HG02642 (cell line): ENCODE measurements around the gene BFSP1.

Experiments
- ATAC-seq: cut with Tn5 transposase; IDR thresholded peaks from one replicate; pipeline ENCODE4 v1.9.1; 2021; ENCODE audit warnings: mild to moderate bottlenecking; ENCODE audit not compliant: unreplicated experiment, poor library complexity

The BFSP1 gene

DNA sequence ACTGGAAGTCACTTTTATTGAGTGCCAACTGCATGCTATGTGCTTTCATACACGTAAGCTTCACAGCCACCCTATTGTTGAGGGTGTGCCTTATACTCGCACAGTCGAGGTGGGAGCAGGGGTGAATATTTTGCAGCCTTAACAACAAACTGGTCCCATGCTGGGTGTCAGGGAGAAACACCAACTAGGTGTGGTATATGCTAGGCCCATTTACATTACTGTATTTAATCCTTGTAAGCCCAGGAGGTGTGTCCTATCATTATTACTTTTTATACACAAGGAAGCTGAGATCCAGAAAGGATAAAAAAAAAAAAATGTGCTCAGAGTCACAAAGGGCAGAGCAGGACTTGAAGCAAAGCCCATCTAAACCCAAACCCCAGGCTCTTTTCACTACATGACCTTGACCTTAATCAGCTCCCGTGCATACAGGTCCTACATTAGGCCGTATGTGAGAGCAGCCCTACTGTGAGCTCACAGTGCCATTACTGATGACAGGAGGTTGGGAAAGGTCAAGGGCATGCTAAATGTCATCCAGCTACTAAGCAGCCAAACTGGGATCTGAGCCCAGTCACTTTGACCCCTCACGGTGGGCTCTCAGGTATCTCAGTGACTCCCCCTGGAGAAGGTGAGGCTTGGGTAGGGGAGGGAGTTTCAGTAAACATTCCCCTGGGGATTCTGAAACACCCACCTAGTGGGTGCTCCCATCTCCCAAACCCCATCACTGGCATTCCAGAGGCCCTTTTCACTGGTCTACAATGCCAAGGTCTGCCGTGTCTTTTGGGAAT, 61.7 kb downstream of the BFSP1 start:
- ATAC-seq = no peak

DNA sequence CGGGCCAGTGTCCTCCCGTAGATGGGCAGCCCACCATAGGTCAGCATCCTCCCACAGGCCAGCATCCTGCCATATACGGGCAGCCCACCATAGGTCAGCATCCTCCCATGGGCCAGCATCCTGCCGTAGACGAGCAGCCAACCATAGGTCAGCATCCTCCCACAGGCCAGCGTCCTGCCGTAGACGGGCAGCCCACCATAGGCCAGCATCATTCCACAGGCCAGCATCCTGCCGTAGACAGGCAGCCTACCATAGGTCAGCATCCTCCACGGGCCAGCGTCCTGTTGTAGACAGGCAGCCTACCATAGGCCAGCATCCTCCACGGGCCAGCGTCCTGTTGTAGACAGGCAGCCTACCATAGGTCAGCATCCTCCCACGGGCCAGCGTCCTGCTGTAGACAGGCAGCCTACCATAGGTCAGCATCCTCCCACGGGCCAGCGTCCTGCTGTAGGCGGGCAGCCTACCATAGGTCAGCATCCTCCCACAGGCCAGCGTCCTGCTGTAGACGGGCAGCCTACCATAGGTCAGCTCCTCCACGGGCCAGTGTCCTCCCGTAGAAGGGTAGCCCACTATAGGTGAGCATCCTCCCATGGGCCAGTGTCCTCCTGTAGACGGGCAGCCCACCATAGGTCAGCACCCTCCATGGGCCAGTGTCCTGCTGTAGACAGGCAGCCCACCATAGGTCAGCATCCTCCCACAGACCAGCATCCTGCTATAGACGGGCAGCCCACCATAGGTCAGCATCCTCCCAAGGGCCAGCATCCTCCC, 62.9 kb downstream of the BFSP1 start:
- no peak for ATAC-seq

DNA sequence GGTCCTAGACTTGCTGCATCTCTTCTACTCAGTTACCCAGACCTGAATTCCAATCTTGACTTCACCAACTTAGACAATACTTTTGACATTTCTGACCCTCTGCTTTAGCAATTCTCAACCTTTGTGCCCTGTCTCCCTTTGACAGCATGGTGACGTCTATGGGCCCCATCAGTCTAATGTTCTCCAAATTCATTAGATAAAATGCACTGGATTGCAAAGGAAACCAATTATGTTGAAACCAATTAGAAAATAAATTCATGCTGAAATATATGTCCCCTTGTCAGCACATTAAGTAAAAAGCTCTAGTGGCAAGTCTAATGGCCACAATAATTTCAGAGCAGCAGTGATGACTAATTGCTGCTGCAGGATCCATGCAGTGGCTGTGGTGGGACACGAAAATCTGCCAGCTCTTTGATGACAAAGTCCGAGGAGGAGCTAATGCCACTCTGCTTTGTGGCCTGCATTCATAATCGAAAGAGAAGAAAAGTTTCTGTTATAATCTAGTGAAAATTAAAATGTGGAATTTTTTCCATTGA, 64.0 kb downstream of the BFSP1 start:
- no peak for ATAC-seq

DNA sequence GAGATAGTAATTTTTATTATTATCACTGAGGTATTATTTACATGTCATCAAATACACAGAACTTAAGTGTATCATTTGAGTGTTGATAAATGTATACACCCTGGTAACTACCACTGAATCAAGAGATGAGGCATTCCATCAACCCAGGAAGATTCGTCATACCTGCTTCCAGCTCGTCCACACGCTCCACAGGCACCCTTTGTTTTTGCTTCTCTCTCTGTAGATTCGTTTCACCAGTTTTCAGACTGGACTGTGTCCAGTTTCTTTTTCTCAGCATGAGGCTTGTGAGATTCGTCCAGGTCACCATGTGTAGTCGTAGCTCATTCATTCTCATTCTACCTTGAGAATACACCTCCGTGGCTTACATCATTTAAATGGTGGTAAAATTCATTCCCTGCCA, 64.5 kb downstream of the BFSP1 start:
- ATAC-seq = no peak

DNA sequence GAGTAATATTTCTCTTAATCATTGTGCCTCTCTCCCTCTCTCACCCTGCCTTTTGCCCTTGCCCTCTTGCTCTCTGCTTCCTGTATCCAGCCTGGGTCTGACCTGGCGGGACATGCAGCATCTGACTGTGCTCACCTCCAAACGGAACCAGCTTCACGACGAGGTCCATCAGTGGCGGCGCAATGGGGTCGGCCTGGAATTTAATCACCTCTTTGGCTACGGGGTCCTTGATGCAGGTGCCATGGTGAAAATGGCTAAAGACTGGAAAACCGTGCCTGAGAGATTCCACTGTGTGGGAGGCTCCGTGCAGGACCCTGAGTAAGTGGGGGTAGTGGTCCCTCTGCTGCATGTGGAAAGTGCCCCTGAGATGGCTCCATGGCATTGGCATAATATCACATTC, 65.9 kb downstream of the BFSP1 start:
- ATAC-seq = no peak

DNA sequence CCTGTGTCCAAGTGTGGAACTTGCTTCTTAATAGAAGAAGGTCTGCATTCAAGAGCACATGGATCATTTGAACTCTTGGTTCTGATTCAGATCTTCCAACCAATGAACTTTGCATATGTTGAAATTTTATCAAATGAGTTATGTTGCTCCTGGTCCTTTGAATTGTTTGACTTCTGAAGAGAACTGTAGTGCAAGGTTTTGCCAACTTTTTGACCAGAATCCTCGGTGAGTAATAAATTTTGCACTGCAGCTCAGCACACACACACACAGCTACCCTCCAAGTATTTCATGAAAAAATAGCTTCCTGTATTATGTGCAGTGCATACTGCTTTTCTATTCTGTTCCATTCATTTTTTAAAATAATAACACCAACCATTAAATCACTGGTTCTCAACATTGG, 67.5 kb downstream of the BFSP1 start:
- no peak for ATAC-seq

DNA sequence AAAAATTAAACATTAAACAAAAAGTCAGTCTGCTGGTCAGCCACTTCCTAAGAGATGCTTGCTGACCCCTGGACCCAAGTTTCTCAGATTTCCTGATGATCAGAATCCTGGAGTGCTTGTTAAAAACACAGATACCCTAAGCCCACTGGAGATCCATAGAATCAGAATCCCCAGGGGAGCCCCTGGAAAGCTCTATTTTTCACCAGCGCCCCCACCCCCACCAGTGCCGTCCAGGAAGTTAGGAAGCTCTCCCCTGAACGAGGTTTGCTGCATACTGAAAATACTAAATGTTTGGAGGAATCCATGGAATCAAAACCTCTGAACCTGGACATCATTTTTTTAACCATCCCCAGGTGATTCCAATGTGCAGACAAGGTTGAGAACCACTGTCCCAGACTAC, 69.2 kb downstream of the BFSP1 start:
- ATAC-seq = no peak

DNA sequence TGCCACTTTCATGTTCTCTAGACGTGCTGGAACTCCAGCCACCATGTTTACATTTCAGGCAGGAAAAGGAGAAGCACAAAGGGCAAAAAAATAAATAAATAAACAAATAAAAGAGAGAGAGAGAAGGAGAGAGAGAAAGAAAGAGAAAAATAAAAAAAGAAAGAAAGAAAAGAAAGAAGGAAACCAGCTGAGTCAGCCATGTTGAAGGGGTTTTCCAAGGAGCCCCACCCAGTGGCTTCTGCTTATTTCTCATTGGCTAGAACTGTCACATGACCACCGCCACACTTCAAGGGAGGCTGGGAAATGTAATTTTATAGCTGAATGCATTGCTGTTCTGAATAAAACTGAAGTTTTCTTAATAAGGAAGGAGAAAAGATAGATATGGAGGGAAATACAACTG, 71.1 kb downstream of the BFSP1 start:
- no peak for ATAC-seq

DNA sequence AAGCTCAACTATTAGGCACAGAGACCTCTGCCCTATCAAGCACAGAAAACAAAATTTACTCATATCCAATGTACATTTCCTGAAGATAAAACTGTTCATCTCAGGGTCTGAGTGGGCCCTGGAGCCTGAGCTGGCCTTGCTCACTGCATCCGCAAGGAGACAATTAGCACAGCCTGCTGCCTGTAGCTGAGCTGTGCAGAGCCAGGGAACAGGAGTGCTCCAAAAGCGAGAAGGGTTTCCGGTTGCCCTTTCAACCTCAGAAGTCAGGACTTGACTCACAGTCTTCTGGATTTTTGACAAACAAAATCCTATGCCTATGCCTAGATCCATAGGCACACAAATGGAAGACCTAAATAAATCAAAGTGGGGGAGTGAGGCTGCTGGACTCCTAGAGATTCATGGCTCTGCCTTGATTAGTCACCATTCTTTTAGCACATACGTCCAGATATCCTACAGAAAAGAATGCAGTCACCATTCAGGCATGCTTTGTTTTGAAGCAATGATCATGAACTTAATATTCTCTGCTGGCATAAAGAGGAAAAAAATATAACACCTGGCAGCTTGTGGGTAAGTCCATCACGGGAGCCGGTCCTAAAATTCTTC, 73.5 kb downstream of the BFSP1 start:
- no peak for ATAC-seq

DNA sequence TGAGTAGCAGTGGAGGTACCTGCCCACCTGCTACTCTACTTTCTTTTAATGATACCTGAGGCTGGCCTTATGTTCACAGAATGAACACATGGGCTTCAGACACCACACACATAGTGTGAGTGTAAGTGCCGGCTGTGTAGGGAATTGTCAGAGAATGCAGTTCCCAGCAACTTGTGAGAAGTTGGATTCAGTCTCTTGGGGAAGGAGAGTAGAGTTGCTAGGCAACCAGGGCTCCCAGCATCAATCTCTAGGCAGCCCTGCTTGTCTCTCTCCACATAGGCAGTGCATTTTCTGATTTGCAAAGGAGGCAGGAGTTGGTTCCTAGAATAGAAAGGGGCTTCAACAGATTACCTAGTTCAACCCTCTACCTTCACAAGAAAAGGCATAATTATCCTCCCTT, 74.1 kb downstream of the BFSP1 start:
- no peak for ATAC-seq

DNA sequence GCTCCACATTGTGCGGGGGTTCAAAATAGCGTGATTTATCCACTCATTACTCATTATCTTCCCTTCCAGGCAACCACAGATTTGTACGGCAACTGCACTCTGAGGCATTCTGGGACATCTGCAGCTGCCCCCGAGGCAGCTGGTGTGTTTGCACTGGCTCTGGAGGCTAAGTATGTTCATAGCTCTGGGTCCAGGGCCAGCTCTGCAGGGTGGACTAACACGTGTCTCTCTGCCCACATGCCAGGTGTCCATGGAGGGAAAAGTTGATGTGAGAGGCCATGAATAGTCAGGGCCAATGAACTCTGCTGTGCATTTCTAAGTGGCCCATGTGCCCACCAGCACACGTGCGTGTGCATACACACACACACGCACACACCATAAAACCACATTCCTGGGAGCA, 74.9 kb downstream of the BFSP1 start:
- ATAC-seq = no peak

DNA sequence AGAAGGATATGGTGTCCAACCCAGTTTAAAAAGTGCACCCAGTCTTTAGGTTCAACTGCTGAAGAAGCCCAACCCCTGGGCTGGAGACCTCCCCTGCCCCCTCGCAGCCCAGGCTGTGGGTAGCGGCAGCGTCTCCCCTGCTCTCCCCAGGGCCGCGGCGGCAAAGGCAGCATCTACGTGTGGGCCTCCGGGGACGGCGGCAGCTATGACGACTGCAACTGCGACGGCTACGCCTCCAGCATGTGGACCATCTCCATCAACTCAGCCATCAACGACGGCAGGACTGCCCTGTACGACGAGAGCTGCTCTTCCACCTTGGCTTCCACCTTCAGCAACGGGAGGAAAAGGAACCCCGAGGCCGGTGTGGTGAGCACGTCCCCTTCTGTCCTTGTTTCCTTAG, 77.6 kb downstream of the BFSP1 start:
- ATAC-seq = no peak

DNA sequence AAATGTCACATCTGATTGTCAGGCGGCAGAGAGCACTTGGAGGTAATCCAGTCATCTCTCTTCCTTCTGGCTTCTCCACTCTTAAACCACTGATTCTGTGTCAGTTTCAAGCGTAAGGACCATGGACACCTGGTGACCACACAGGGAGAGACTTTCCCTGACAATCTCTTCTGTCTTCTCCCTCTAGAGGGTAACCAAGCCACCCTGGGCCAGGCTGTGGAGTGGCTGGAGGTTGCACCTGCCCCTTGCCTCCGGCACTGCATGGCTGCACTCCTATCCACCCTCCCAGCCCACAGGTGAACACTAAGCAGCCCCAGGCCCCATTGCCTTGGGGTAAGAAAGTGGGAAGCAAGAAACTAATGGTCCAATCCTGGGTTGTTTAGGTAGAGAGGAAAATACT, 78.7 kb downstream of the BFSP1 start:
- no peak for ATAC-seq

DNA sequence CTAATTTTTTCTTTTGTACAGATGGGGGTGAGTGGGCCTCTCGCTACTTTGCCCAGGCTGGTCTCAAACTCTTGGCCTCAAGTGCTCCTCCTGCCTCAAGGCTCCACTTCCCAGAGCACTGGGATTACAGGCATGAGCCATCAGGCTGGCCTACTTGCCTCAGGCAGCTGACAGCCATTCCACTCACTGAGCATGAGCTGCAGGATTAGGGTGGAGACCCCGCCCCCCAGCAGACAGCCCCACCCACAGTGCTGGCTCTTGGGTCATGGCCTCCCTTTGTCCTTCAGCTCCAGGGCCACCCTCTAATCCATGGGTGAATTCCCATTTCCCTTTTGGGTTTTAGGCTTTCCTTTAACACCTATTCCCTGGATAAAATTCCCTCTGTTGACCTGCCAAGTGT, 82.1 kb downstream of the BFSP1 start:
- ATAC-seq = no peak

DNA sequence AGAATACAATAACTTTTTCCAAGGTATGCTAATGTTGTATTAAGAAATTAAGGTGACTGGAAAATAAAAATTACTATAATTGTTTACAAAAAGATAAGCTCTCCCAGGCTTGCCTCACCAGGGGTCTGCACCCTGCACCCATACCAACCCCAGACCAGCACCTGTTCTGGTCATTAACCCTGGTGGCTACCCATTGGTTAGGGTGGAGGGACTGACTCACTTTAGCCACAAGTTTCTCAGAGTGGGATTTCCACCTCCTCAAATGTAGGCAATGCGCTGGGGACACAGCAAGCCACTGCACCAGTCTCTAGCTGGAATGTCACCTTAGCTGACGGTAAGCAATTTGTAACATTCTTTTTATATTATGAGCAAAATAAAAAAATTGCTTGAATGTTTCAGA, 83.1 kb downstream of the BFSP1 start:
- no peak for ATAC-seq

DNA sequence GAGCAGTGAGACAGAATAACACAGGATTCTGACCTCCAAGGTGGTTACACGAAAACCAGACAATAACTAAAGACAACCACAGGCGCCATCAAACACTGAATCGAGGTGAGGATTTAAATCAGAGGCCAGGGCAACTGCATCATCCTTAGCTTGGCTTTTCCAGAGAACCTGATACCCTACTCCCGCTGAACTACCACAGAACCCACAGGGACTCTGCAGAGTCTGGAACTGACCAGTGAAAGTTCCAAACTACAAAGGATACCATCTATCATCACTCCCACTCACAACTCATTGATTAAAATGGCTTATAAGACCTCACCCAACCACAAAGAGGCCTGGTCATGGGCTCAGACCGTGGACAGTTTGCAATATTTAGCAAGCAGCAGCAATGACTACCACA, 85.0 kb downstream of the BFSP1 start:
- ATAC-seq = no peak

DNA sequence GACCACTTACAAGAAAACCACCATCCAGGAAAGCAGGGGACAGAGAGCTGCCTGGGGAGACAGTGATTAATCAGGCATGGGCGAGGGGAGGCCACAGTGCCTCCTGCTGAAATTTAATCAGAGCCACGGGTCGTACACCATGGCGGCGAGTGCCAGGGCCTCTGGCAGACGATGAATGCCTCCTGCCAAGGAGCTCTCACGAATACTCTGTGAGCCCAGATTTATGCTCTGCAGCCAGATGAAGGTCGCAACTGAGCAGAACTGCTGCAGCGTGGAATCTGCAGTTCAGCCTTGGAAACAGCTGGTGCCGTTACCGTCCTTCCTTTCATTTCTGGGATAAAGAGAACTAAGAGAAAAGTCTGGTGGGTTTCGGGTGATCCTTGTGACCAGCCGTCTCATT, 85.6 kb downstream of the BFSP1 start:
- no peak for ATAC-seq

DNA sequence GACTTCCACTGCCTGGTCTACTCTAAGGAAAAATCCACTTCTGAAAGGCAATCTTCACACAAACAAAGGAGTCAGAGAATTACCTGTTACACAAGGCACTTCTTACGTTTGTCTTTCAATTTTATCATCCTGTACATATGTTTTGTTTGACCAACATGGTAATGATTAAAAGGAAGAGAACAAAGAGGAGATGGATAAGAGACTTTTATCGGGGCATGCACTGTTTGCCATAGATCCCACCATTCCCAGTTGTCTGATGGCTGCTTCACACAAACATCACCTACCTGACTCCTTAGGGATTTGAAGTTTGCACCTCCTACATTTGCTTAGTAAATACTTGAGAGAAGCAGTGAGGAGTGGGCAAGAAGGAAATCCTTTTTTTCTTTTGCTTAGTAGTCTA, 87.1 kb downstream of the BFSP1 start:
- no peak for ATAC-seq
